Activated T-helper 9 cell treated with anti-CD3 and anti-CD28 coated beads, Interleukin-2, amount 50 U/mL, for 16 hours (primary cell): ENCODE data around the gene RIOK1.
"Not testable (repeated sequence)": the region's sequence is repeated elsewhere in the genome, so short reads cannot be mapped to it uniquely, and the experiment has no call there.

Experiments used
- DNase-seq: peaks from one replicate; pipeline ENCODE4 v3.0.0-alpha.2; 2020; ENCODE audit warnings: low read depth

The RIOK1 gene

DNA sequence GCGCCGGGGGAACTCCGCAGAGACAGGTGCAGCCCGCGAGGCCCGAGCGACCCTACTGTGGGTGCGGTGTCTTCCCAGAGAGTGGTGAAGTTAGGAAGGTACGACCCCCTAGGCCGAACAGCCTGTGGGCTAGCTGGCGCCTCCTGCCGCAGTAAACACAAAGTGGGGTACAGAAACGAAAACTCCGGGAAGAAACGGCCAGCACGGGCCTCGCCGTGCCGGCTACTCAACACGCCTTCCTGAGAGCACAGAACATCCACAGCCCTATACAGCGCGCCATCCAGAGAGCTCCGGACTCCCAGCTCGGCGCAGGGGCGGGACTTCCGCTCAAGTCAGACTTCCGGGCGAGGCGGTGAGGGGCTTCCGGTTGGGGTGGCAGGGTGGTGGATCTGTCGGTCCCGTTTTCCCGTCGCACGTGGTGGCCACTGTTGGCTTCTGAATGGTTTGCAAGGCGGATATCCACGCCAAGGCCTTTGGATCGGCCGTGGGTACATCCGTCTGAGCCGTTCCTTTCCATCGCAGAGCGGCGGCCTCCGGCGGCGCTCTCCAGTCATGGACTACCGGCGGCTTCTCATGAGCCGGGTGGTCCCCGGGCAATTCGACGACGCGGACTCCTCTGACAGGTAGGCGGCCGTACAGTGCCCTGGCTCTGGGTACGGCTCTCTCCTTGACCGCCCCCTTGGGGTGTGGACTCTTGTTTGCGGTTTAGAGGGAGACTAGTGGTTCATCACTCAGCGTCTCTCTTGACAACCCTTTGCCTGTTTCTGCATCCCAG lies at the start of gene RIOK1, which contains the start of gene CAGE1:
Gene RIOK1, plus strand, starts transcription at position 358 of the 775 bp plus-strand sequence. Its CDS starts 195 bp downstream, at position 553.
Gene CAGE1, minus strand, starts transcription at position 292 of the 775 bp plus-strand sequence. CDS start 2,569 bp downstream, outside the sequence.
- DNase-seq, result peak; percentile 95

DNA sequence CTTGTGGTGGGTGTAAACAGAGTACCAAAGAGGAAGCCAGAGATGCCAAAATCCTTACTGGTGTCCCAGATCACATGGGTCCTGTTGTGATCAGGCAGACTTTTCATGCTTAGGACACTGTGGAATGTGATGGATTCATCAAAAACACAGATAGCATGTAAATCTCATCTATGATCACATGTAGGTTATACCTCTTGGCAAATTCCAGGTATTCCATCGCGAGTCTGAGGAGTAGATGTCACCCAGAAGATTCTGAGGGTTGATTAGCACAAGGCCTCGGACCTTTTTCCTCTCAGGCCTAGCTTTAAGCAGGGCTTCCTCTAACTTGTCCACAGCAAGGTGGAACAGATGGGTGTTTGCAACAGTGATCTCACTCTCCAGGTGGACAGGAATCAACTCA lies 48.3 kb upstream of the RIOK1 start:
- no peak for DNase-seq

DNA sequence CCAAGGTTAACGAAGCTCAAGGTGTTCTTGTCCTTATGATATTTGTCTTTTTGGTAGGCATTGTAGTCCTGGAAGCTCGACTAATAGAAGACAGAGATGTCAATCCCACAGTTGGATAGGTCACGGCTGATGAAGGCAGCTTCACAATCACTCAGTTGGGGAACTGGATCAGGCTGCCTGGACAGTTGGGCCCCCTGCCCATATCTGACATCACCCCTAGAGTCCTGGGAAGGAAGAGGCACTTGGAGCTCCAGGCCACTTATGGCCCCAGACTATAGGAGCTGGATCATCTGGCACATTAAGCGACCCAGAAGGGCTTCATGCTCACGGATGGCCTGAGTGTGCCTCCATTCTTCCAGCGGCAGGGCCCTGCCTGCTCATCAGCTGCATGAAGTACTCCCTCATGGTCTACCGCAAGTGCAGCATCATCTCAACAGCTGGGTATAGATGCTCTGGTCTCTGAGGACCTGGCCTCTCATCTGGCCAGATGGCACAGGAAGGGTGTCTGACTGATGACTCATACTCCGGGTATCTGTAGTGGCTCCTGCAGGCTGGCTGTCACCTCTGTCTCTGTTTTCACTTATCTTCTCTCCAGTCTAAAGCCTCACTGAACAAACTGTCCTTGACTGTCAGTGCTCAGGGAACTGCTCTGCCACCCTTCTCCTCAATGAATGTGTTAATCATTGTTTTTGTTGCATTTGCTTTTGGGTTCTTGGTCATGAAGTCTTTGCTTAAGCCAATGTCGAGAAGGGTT lies 47.4 kb upstream of the RIOK1 start:
- no peak for DNase-seq

DNA sequence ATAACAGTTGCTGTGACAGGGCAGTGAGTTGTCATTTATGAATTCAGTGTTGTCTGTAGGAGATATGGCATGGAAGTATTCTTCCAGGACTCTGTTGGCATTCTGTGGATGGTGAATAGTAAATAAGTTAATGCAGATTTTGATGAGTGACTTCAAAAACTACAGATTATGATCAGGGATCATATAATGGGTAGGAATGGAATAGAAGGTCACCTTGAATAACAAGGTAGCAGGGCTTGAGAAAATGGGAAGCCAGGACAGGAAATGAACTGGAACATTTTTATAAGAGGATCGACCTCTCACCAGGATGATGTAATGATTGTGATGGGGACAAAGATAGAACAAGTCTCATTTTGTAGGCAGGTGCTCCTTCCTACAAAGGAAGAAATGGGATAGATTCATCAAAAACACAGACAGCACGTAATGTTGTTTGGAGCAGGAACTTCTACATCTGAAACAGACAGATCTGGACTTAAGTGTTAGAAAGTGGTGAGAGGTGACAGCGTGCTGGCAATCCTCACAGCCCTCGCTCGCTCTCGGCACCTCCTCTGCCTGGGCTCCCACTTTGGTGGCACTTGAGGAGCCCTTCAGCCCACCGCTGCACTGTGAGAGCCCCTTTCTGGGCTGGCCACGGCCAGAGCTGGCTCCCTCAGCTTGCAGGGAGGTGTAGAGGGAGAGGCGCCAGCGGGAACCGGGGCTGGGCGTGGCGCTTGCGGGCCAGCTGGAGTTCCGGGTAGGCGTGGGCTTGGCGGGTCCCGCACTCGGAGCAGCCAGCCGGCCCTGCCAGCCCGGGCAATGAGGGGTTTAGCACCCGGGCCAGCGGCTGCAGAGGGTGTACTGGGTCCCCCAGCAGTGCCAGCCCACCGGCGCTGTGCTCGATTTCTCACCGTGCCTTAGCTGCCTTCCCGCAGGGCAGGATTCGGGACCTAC lies 45.8 kb upstream of the RIOK1 start:
- no peak for DNase-seq

DNA sequence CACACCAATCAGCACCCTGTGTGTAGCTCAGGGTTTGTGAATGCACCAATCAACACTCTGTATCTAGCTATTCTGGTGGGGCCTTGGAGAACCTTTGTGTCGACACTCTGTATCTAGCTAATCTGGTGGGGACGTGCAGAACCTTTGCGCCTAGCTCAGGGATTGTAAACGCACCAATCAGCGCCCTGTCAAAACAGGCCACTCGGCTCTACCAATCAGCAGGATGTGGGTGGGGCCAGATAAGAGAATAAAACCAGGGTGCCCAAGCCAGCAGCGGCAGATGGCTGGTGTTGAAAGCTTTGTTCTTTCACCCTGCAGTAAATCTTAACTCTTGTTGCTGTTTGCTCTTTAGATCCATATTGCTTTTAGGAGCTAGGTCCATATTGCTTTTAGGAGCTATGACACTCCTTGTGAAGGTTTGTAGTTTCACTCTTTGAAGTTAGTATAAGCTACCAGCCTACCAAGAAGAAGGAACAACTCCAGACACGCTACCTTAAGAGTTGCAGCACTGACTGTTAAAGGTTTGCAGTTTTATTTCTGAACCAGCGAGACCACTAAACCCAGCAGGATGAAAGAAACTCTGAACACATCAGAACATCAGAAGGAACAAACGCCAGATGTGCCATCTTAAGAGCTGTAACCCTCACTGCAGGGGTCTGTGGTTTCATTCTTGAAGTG lies 44.7 kb upstream of the RIOK1 start:
- DNase-seq, result not testable (repeated sequence)

DNA sequence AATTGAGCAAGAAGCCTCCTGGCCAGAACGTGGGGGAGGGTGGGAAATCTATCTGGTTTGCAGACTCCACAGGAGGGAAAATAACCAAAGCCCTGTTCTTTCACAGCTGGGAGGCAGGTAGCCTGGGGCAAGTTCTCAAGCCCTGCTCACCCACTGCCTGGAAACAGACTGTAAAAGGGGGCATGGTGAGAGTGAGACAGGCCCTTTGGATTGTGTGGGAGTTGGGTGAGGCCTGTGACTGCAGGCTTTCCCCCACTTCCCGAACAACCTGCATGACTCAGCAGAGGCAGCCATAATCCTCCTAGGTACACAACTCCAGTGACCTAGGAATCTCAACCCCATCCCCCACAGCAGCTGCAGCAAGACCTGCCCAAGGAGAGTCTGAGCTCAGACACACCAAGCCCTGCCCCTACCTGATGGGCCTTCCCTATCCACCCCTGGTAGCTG lies 42.0 kb upstream of the RIOK1 start:
- DNase-seq, result not testable (repeated sequence)

DNA sequence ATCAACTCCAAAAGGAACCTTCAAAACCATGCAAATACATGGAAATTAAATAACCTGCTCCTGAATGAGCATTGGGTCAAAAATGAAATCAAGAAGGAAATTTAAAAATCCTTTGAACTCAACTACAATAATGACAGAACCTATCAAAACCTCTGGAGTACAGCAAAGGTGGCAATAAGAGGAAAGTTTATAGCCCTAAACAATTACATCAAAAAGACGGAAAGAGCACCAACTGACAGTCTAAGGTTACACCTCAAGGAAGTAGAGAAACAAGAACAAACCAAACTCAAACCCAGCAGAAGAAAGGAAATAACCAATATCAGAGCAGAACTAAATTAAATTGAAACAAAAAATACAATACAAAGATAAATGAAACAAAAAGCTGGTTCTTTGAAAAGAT lies 39.0 kb upstream of the RIOK1 start:
- not testable (repeated sequence) for DNase-seq

DNA sequence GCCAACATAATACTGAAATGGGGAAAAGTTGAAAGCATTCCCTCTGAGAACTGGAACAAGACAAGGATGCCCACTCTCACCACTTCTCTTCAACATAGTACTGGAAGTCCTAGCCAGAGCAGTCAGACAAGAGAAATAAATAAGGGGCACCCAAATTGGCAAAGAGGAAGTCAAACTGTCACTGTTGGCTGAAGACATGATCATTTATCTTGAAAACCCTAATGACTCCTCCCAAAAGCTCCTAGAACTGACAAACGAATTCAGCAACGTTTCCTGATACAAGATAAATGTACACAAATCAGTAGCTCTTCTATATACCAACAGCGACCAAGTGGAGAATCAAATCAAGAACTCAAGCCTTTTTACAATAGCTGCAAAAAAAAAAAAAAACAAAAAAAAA lies 37.7 kb upstream of the RIOK1 start:
- not testable (repeated sequence) for DNase-seq

DNA sequence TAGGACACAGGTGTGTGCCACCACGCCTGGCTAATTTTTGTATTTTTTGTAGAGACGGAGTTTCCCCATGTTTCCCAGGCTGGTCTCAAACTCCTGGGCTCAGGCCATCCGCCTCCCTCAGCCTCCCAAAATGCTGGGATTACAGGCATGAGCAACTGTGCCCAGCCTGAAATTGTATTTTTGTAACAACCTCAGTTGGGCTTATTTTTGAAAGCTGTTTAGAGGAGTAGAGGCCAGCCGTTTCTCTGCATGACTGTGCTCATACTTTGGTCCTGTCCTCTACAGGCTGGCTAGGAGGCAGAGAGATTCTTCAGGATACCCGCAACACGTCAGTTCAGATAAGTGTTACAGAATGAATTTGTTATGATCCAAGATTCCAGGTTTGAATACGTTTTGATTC lies 22.2 kb upstream of the RIOK1 start:
- DNase-seq, result no peak

DNA sequence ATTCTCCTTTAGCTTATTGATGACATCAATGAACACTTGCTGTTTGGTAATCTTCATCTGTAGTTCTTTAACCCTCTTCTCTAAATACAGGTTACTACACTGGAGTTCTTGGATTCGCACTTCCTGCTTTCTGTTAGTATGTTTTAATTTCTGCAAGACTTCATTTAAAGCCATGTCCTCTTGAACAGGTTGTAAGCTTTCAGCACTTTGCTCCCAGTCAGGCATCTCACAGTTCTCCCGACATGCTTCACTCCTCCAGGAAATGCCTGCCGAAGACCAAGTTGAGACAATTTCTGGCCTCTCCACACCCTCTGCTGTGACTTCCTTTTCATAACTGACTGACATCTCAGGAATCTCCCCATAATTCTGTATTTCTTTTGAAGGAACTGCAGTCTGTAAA lies 15.9 kb upstream of the RIOK1 start:
- DNase-seq, result no peak

DNA sequence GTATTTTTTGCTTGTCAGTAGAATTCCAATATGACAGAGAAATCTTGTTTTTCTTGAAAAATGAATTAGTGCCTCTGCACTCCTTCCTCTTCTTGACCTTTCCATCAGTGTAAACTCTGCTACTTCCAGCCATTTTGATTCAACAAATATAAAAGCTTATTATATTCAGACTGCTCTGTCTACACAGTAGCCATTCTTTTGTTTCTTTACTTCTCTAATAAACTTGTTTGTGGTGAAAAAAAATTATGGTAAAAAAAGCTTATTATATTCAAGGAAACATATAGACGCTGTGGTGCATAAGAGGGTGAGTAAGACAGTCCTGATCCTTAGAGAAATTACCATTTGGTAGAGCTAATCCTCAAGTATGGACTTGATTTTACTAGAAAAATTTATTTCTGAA lies 11.6 kb upstream of the RIOK1 start:
- DNase-seq, result no peak

DNA sequence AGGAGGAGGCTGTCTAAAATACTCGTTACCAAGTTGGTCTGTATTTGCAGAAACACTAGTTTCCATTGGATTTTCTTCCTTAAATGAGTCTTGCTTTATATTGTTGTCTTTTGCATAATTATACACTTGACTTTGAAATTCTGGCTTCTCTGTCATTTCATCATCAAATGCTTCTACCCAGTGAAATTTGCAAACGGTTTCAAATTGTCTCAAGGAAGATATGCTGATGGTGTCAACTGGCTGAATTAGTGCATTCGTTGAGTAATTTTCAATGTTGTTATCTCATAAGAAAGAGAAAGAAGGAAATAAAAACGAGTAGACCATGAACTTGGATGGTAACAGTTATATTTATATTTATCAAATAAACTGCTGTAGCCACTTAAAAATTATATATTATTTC lies 10.9 kb upstream of the RIOK1 start:
- no peak for DNase-seq

DNA sequence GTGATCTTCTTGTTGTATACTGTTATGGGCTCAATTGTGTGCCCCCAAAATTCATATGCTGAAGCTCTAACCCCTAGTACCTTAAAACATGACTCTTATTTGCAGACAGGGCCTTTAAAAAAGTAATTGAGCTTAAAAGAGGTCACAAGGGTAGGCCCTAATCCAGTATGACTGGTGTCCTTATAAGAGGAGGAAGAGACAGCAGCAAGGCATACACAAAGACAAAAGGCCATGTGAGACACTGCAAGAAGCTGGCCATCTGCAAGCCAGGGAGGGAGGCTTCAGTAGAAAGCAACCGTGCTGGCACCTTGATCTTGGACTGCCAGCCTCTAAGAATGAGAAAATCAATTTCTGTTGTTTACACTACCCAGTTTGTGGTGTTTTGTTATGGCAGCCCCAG lies 8.5 kb upstream of the RIOK1 start:
- no peak for DNase-seq

DNA sequence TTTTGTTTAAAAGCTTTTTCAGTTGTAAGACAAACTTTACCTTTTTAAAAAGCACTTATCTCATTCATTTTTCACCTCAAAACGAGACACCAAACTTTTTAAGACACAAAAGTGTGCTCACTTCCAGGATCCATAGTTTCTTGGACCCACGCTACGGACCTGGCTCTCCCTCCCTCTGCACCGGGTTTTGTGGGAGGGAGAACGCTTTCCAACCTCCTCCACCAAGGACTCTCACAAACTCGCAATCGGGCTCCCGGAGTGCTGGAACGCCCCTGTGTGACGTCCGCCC lies 502 bp upstream of the RIOK1 start:
- no peak for DNase-seq

DNA sequence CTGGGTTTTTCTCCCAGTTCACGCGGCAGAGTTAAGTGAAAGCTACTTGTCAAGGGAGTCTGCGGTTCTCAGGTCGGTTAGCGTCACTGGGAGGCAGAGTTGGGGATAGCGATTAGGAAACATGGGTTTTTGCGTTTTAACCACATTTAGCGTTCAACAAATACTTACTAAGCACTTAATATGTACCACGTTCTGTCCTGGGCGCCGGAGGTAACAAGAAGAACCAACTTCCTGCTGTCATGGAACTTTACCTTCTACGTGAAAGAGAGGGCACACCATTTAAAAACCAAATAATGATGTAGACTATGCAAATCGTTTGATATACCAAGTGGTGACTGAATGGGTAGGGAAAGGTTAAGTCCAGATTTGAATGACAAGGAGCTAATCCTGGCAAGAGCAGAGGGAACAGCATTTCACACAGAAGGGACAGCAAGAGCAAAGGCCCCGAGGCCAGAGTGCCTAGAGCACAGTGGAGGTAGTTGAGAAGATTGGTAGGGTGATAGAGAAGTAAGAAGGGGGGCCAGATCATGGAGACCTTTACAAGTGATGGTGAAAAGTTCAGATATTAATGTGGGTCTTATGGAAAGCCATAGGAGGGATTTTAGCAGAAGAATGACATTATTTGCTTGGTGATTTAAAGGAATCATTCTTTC lies 744 bp downstream of the RIOK1 start:
- no peak for DNase-seq

DNA sequence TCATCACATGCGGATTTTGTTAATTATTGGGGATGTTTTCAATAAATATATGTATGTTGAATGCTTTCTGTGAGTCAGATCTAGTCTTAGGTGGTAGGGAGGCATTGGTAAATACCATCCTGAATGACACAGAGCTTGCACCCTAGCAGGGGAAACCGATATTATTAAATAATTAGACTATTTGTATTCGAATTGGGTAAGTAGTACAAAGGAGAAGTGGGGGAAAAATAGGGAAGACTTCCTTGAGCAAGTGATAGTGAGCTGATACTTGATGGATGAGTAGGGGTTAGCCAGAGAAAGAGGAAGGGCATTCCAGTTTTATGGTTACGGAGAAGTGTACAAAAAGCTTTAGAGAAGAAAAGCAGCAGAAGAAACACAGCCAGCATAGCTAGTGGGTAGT lies 1.5 kb downstream of the RIOK1 start:
- DNase-seq, result no peak

DNA sequence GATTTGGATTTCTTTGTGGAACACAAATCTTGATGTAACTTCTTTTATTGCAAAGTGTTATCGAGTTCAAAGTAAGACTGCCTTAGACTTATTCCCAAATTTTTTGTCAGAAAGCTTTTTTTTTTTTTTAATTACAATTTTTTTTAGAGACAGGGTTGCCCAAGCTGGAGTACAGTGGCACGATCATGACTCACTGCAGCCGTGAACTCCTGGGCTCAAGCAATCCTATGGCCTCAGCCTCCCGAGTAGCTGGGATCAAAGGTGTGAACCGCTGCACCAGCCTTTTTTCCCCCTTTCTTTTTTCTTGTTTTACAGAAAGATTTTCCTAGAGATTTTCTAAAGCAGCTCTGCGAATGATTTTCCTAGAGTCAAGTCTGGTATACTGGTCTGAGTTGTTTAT lies 2.8 kb downstream of the RIOK1 start:
- no peak for DNase-seq

DNA sequence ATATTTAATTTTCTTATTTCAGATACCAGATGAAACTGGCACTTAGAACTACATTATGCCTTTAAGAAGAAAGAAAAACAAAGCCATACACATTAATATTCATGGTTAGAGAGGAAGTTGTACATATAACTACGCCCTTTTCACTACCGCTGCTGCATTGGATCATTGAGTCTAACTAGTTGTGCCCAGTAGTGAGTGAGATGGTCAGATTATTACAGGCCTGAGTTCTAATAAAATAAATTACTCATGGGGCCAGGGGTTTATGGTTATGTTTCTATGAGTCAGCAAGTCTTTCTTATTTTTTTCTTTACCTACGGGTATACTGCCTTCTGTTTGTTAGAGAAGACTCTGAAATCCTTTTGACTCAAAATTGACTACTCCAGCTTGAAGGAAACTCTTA lies 11.5 kb downstream of the RIOK1 start:
- no peak for DNase-seq

DNA sequence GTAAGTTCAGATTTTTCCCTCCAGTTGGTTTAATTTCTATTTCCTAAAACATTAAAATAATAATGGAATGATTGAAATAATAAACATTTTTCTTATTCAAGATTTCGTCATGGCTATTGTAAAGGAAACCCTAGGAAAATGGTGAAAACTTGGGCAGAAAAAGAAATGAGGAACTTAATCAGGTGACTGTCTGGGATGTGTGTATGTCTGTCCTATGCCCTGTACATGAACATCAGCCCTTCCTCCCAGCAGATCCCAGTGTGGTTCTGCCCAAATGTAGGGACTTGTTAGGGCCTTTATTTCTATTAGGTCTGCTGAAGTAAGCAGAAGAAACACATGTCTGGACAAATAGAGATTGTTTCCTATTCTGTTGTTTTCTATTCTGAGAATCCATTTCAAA lies 13.1 kb downstream of the RIOK1 start:
- DNase-seq, result no peak

DNA sequence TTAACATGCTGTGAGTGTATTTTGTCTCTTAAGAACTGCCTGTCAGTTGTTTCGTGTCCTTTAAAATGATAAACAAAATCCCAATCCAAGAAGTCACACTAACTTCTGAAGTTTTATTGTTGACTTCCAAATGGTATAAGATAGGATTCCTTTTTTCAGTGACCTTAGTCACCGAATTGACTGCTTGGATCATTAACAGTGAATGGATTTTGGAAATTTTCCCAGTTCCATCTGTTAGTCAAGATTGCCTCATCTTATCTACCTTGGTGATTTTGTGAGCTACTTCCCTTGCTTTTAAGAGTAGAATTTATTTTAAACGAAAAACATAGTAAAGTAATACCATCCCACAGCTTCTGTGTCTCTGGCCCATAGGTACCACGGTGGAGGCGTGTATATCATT lies 14.9 kb downstream of the RIOK1 start:
- DNase-seq, result no peak

DNA sequence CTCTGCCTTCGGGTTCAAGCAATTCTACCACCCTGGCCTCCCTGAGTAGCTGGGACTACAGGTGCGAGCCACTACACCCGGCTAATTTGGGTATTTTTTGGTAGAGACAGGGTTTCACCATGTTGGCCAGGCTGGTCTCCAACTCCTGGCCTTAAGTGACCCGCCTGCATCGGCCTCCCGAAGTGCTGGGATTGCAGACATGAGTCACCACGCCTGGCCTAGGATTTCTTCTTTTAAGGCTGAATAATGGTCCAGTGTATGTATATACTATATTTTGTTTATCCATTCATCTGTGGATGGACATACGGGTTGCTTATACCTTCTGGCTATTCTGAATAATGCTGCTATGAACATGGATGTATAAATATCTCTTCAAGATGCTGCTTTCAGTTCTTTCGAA lies 17.1 kb downstream of the RIOK1 start:
- no peak for DNase-seq
